GM12891 (cell line): Measurements from ENCODE around the gene MED27.

ENCODE experiments used
- PAX5 ChIP-seq: IDR thresholded peaks from 2 replicates; pipeline ENCODE4 v1.6.1; 2011; ENCODE audit warnings: low read length, moderate library complexity, mild to moderate bottlenecking; ENCODE audit not compliant: insufficient read depth, severe bottlenecking
- POLR2A ChIP-seq: IDR thresholded peaks from 2 replicates; pipeline ENCODE4 v1.6.1; 2011; ENCODE audit warnings: low read depth, low read length, control low read depth
- POLR2AphosphoS5 ChIP-seq: IDR thresholded peaks from 2 replicates; pipeline ENCODE4 v1.6.1; 2011; ENCODE audit warnings: low read depth, low read length, control low read depth
- POU2F2 ChIP-seq: IDR thresholded peaks from 2 replicates; pipeline ENCODE4 v1.6.1; 2011; ENCODE audit warnings: low read depth, mild to moderate bottlenecking, control low read depth, low read length, moderate library complexity
- SPI1 ChIP-seq: IDR thresholded peaks from 2 replicates; pipeline ENCODE4 v1.6.1; 2011; ENCODE audit warnings: low read depth, low read length, control low read depth
- TAF1 ChIP-seq: IDR thresholded peaks from 2 replicates; pipeline ENCODE4 v1.6.1; 2011; ENCODE audit warnings: low read depth, low read length, control low read depth

DNA sequence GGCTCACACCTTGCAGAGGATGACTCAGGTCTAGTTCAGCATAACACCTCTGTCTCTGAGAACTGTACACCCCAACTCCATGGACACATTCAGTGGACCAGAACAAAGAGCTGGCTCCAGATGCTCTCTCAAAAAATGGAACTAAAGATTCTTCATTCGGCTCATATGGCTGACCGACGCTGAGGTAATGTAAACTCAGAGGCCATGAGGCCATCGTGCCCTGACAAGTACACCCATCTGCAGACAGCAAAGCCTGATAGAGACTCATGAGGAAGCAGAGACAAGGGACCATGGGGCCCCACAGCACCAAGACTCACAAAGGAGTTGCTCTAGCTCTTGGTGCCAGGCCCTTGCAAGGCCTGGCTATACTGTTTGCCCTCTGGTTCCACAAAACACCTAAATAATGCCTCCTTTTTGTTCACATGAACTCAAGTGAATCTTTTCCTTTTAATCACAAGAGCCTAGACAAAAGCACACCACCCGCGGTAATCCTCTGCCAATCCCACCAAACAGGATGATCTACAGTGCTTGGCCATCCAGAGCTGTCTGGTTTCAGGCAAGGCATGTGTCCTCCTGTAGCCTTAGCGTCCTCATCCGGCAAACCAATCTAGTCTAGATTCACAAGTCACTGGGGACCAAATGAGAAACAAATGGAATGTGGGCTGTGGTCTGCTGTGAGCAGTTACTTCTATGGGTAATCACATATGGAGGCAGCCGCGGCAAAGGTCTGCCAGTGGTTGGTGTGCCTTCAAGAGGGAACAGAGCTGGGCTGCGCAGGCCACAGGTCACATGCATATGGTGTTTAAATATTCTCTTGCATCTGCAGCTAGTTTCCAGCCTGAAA lies 22.7 kb downstream of the MED27 start:
- TF ChIP-seq POLR2A (no peak), POU2F2 (no peak), SPI1 (no peak), TAF1 (no peak), POLR2AphosphoS5 (no peak), PAX5 (no peak)
